Epithelial cell of esophagus (primary cell): ENCODE data around the gene SLC25A1.

Experiments used
- DNase-seq: peaks from one replicate; pipeline ENCODE4 v3.0.0; 2010; ENCODE audit warnings: low read depth
- H3K4me3 ChIP-seq: 2 replicates; pipeline ENCODE4 v1.5.1; 2011; ENCODE audit warnings: mild to moderate bottlenecking, low read length, control low read depth
- TF ChIP-seq, protein P1 (sequence below): IDR thresholded peaks from 2 replicates; pipeline ENCODE4 v1.5.1; 2011; ENCODE audit warnings: low read depth, mild to moderate bottlenecking, low read length, control low read depth, inconsistent platforms; ENCODE audit not compliant: insufficient read depth; ENCODE audit errors: missing control alignments

SLC25A1 gene

DNA sequence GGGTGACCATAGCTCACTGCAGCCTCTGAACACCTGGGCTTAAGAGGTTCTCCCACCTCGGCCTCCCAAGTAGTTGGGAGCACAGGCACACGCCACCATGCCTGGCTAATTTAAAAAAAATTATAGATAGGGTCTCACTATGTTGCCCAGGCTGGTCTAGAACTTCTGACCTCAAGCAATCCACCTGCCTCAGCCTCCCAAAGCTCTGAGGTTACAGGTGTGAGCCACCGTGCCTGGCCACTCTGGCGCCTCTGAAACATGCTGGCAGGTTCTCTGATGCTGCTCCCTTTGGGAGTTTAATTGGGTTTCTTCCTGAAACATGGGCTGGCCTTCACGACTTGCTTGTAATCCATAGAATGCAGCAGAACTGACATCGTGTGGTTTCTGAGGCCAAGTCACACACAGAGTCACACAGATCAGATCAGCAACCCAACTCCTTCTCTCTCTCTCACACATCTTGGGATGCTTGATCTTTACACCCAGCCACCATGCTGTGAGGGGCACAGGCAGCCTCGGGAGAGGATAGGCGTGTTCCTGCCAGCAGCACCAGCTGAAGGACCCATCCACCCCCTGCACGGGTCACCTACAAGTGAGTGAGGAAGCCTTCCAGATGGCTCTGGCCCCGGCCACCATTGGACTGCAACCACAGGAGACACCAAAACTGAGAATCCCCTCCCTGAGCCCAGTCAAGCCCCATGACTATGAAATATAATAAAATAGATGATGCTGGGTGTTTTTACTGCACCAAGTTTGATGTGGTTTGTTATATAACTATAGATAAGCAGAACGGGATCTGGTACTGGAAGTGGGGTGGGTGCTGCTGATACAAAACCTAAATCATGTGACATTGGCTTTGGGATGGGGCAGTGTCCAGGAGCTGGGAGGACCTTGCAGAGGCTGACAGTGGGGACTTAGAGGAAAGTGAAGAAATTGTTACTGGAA is 25.3 kb downstream of the SLC25A1 start:
- no peak for DNase-seq
- no peak overlapping the region for H3K4me3 ChIP-seq
- TF ChIP-seq, protein P1, sequence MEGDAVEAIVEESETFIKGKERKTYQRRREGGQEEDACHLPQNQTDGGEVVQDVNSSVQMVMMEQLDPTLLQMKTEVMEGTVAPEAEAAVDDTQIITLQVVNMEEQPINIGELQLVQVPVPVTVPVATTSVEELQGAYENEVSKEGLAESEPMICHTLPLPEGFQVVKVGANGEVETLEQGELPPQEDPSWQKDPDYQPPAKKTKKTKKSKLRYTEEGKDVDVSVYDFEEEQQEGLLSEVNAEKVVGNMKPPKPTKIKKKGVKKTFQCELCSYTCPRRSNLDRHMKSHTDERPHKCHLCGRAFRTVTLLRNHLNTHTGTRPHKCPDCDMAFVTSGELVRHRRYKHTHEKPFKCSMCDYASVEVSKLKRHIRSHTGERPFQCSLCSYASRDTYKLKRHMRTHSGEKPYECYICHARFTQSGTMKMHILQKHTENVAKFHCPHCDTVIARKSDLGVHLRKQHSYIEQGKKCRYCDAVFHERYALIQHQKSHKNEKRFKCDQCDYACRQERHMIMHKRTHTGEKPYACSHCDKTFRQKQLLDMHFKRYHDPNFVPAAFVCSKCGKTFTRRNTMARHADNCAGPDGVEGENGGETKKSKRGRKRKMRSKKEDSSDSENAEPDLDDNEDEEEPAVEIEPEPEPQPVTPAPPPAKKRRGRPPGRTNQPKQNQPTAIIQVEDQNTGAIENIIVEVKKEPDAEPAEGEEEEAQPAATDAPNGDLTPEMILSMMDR: no peak

GRCh38 chr22:19151329-19152191 is 27.0 kb downstream of the SLC25A1 start:
- TF ChIP-seq, protein P1: no peak
- no peak overlapping the region for H3K4me3 ChIP-seq
- no peak for DNase-seq

- no peak for DNase-seq
- no peak overlapping the region for H3K4me3 ChIP-seq
- TF ChIP-seq, protein P1: no peak
These were observed 27.8 kb downstream of the SLC25A1 start for GRCh38 chr22:19150482-19151328.

DNA sequence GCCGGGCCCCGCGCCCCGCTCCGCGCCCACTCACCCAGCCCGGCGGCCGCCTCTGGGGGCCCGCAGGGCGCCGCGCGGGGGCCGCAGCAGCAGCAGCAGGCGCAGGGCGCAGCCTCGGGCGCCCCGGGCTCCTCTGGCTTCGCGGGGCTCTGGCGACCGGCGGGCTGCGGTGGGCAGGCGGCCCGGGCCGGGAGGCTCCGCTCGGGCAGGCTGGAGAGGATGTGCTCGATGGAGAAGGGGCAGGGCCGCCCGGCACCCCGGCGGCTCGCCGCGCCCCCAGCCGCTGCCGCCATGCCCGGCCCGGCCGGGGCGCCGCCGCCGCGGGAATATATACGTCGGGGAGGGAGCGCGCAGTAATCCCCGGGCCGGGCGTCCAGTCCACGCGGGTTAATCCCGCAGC is 28.5 kb downstream of the SLC25A1 start, which contains the start of gene GSC2:
Gene GSC2, minus strand, starts transcription at position 302 of the 400 bp plus-strand sequence. Its CDS starts 9 bp downstream, at position 293.
- H3K4me3 ChIP-seq: no peak within 1 kb of the TSS
- DNase-seq: no peak
- TF ChIP-seq, protein P1: no peak

- peak; percentile 67 for DNase-seq
- TF ChIP-seq, protein P1: no peak
- H3K4me3 ChIP-seq: no peak overlapping the region
These were observed 29.3 kb downstream of the SLC25A1 start for GRCh38 chr22:19149047-19149883.
